Parathyroid adenoma (tissue), 2 donors: ENCODE measurements around the gene CCDC73.

Source experiments
- H2AFZ ChIP-seq: fragments of 300-600 bp; sonication (generic); one replicate; pipeline ENCODE4 v1.7.0; 2017; ENCODE audit warnings: antibody characterized with exemption, mild to moderate bottlenecking
- H3K27ac ChIP-seq: fragments of 300-600 bp; sonication (generic); one replicate; pipeline ENCODE4 v1.7.0; 2017
- H3K27me3 ChIP-seq: fragments of 300-600 bp; sonication (generic); one replicate; pipeline ENCODE4 v1.7.0; 2017; ENCODE audit warnings: low read length; ENCODE audit not compliant: control insufficient read depth, insufficient read depth
- H3K36me3 ChIP-seq: fragments of 300-600 bp; sonication (generic); one replicate; pipeline ENCODE4 v1.7.0; 2017; ENCODE audit warnings: low read length; ENCODE audit not compliant: control insufficient read depth, insufficient read depth
- H3K4me1 ChIP-seq: fragments of 300-600 bp; sonication (generic); one replicate; pipeline ENCODE4 v1.7.0; 2017; ENCODE audit warnings: control low read depth
- H3K4me2 ChIP-seq: fragments of 300-600 bp; sonication (generic); one replicate; pipeline ENCODE4 v1.7.0; 2017; ENCODE audit warnings: low read length
- H3K4me3 ChIP-seq: fragments of 300-600 bp; sonication (generic); one replicate; pipeline ENCODE4 v1.7.0; 2017; ENCODE audit warnings: low read depth, low read length
- H3K79me2 ChIP-seq: fragments of 300-600 bp; sonication (generic); one replicate; pipeline ENCODE4 v1.7.0; 2017; ENCODE audit warnings: control low read depth
- H3K9ac ChIP-seq: fragments of 300-600 bp; sonication (generic); one replicate; pipeline ENCODE4 v1.7.0; 2017; ENCODE audit warnings: mild to moderate bottlenecking
- H3K9me3 ChIP-seq: fragments of 300-600 bp; sonication (generic); one replicate; pipeline ENCODE4 v1.7.0; 2017; ENCODE audit warnings: low read length; ENCODE audit not compliant: control insufficient read depth
- CTCF ChIP-seq: fragments of 300-600 bp; sonication (generic); IDR thresholded peaks from one replicate; pipeline ENCODE4 v1.7.0; 2017; ENCODE audit warnings: antibody characterized with exemption, mild to moderate bottlenecking
- donor health status: primary hyperparathyroidism.

The CCDC73 gene

GRCh38 chr11:32821917-32822560 is 27.6 kb upstream of the CCDC73 start:
- Histone ChIP-seq H3K9me3 (no peaks in the 10 kb centered on the region), H3K4me2 (no peak overlapping the region), H3K9ac (no peak overlapping the region), H3K27ac (no peak overlapping the region), H3K27me3 (no peaks in the 10 kb centered on the region), H3K36me3 (no peaks in the 10 kb centered on the region), H3K4me3 (no peak overlapping the region), H2AFZ (no peak overlapping the region), H3K4me1 (no peaks in the 10 kb centered on the region), H3K79me2 (no peaks in the 10 kb centered on the region)
- TF ChIP-seq CTCF, result no peak

- H3K9ac ChIP-seq, result no peak overlapping the region
- no peaks in the 10 kb centered on the region for H3K27me3 ChIP-seq
- no peak overlapping the region for H3K4me2 ChIP-seq
- no peaks in the 10 kb centered on the region for H3K79me2 ChIP-seq
- H3K36me3 ChIP-seq, result no peaks in the 10 kb centered on the region
- H3K9me3 ChIP-seq, result no peaks in the 10 kb centered on the region
- no peak overlapping the region for H3K27ac ChIP-seq
- no peaks in the 10 kb centered on the region for H3K4me1 ChIP-seq
- no peak overlapping the region for H3K4me3 ChIP-seq
- H2AFZ ChIP-seq, result no peak overlapping the region
- no peak for TF ChIP-seq CTCF
These were observed 27.1 kb upstream of the CCDC73 start for GRCh38 chr11:32821517-32821916.

GRCh38 chr11:32820497-32820896 is 26.0 kb upstream of the CCDC73 start:
- Histone ChIP-seq H3K79me2 (no peaks in the 10 kb centered on the region), H3K9ac (no peak overlapping the region), H3K27ac (no peak overlapping the region), H3K27me3 (no peaks in the 10 kb centered on the region), H3K4me2 (no peak overlapping the region), H3K36me3 (no peaks in the 10 kb centered on the region), H3K9me3 (no peaks in the 10 kb centered on the region), H3K4me3 (no peak overlapping the region), H3K4me1 (no peaks in the 10 kb centered on the region), H2AFZ (no peak overlapping the region)
- no peak for TF ChIP-seq CTCF

GRCh38 chr11:32819187-32819586 is 24.7 kb upstream of the CCDC73 start:
- H3K27ac ChIP-seq, result no peak overlapping the region
- H3K79me2 ChIP-seq, result no peaks in the 10 kb centered on the region
- no peaks in the 10 kb centered on the region for H3K36me3 ChIP-seq
- no peak overlapping the region for H2AFZ ChIP-seq
- no peak overlapping the region for H3K9ac ChIP-seq
- no peaks in the 10 kb centered on the region for H3K9me3 ChIP-seq
- H3K4me3 ChIP-seq, result no peak overlapping the region
- no peaks in the 10 kb centered on the region for H3K4me1 ChIP-seq
- H3K4me2 ChIP-seq, result no peak overlapping the region
- TF ChIP-seq CTCF, result no peak
- no peaks in the 10 kb centered on the region for H3K27me3 ChIP-seq

GRCh38 chr11:32817852-32818183 is 23.4 kb upstream of the CCDC73 start:
- no peaks in the 10 kb centered on the region for H3K9me3 ChIP-seq
- H3K4me3 ChIP-seq, result no peak overlapping the region
- no peaks in the 10 kb centered on the region for H3K27me3 ChIP-seq
- H3K79me2 ChIP-seq, result no peaks in the 10 kb centered on the region
- no peaks in the 10 kb centered on the region for H3K36me3 ChIP-seq
- no peak overlapping the region for H2AFZ ChIP-seq
- no peak overlapping the region for H3K4me2 ChIP-seq
- no peak for TF ChIP-seq CTCF
- no peak overlapping the region for H3K9ac ChIP-seq
- H3K4me1 ChIP-seq, result no peaks in the 10 kb centered on the region
- no peak overlapping the region for H3K27ac ChIP-seq
